CD4-positive, alpha-beta memory T cell (primary cell): ENCODE results near the gene SCGB2A2. TPM values are rescaled to one million over a fixed set of nuclear protein-coding genes. Genes with fewer than 3 reads are reported as not detected.

Experiments
- CTCF ChIA-PET: fragments of 350-600 bp; sonication (Branson Sonifier 250); formaldehyde crosslinking; loops from one replicate; lab custom pipeline; 2021; ENCODE audit warnings: inconsistent platforms; ENCODE audit not compliant: partially characterized antibody; lab: Charles Lee
- POLR2A ChIA-PET: fragments of 350-600 bp; sonication (Branson Sonifier 250); formaldehyde crosslinking; loops from one replicate; lab custom pipeline; 2021; ENCODE audit not compliant: partially characterized antibody; lab: Charles Lee
- DNase-seq, 5 donors: peaks; one replicate each; pipeline versions ENCODE4 v3.0.0 to v3.0.0-alpha.2; 2020 to 2022; ENCODE audit warnings: mixed read lengths in 1 of 5
- H3K27ac ChIP-seq: one replicate; pipeline ENCODE4 v1.7.0; 2013; ENCODE audit warnings: low read depth, low read length
- H3K27me3 ChIP-seq: 2 replicates; pipeline ENCODE4 v1.7.0; 2013; ENCODE audit warnings: mild to moderate bottlenecking, low read length, moderate library complexity; ENCODE audit not compliant: insufficient read depth
- H3K36me3 ChIP-seq: 2 replicates; pipeline ENCODE4 v1.7.0; 2013; ENCODE audit warnings: mild to moderate bottlenecking, low read length, moderate library complexity; ENCODE audit not compliant: insufficient read depth
- H3K4me1 ChIP-seq: 2 replicates; pipeline ENCODE4 v1.7.0; 2013; ENCODE audit warnings: mild to moderate bottlenecking, low read length, moderate library complexity; ENCODE audit not compliant: insufficient read depth
- H3K4me3 ChIP-seq, 2 donors: one replicate each; pipeline ENCODE4 v1.7.0; 2013; ENCODE audit warnings: low read length in 2 of 2, mild to moderate bottlenecking in 1 of 2
- H3K9me3 ChIP-seq, 2 donors: one replicate each; pipeline ENCODE4 v1.7.0; 2013; ENCODE audit warnings: low read length in 2 of 2, control low read depth in 1 of 2; ENCODE audit not compliant: control insufficient read depth in 1 of 2
- H3K27ac Mint-ChIP-seq, 7 donors: one replicate each; pipeline ENCODE4 v1.8.0; 2020 to 2021; ENCODE audit warnings: mixed read lengths in 7 of 7, mild to moderate bottlenecking in 6 of 7, inconsistent platforms in 3 of 7, moderate library complexity in 3 of 7
- H3K27me3 Mint-ChIP-seq, 2 donors: one replicate each; pipeline ENCODE4 v1.8.0; 2020 to 2021; ENCODE audit warnings: mixed read lengths in 2 of 2
- H3K36me3 Mint-ChIP-seq, 2 donors: one replicate each; pipeline ENCODE4 v1.8.0; 2020 to 2021; ENCODE audit warnings: mixed read lengths in 2 of 2, inconsistent platforms in 1 of 2, mild to moderate bottlenecking in 1 of 2
- H3K4me1 Mint-ChIP-seq, 4 donors: one replicate each; pipeline ENCODE4 v1.8.0; 2020 to 2021; ENCODE audit warnings: mixed read lengths in 4 of 4, mild to moderate bottlenecking in 1 of 4
- H3K4me3 Mint-ChIP-seq, 8 donors: one replicate each; pipeline ENCODE4 v1.8.0; 2020 to 2021; ENCODE audit warnings: mixed read lengths in 8 of 8, mild to moderate bottlenecking in 7 of 8, moderate library complexity in 6 of 8, inconsistent platforms in 3 of 8
- H3K9me3 Mint-ChIP-seq, 8 donors: one replicate each; pipeline ENCODE4 v1.8.0; 2020 to 2021; ENCODE audit warnings: mixed read lengths in 8 of 8, mild to moderate bottlenecking in 5 of 8, inconsistent platforms in 3 of 8, moderate library complexity in 1 of 8
- intact Hi-C: fragments of 100-400 bp; cut with micrococcal nuclease; formaldehyde crosslinking; loops from one replicate; pipeline ENCODE4 v1.15.1; 2023
- polyA plus RNA-seq, 2 donors: library from polyadenylated mRNA; unstranded; fragments of 300-500 nt; fragmentation: Illumina TruSeq; gene quantifications; one replicate each; pipeline ENCODE4 v1.2.3, GENCODE V29; 2021
- total RNA-seq, 2 experiments: library from RNA; stranded (reverse); gene quantifications; one replicate each; pipeline ENCODE4 v1.2.3, GENCODE V29; 2021

Gene SCGB2A2
- total and polyA plus RNA-seq, 4 experiments from 2014 or later = not detected

DNA sequence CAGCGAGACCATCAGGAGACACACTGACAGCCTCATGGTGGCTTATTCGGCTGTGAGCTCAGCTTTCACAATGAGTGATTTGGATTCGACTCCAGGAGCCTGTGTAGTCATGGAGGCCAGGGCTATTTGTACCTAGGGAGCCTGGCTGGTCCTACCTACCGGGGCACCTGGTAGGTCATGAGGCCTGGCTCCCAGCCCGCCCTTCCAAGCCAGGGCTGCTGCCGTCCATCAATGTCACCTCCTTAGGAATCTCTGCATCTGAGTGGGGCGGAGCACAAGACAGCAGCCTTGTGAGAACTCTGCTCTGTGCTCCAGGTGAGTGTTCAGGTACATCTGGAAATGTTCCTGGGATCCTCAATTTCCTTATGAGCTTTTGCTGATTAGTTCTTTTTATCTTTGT, 29.0 kb downstream of the SCGB2A2 start, which contains the start of gene SCGB1D4:
TSS of gene SCGB1D4 (minus strand) at position 101 of the 400 bp plus-strand sequence. CDS start at position 36, 65 bp downstream.
- CTCF ChIA-PET = interaction anchor here (5.8 kb wide), 1 partner anchor 11 kb away, joined by 34 read pairs; no protein-coding TSS in a partner anchor
- Histone ChIP-seq H3K4me3 (no peak within 1 kb of the TSS), H3K27ac (no peak within 1 kb of the TSS), H3K4me1 (no peaks in the 10 kb centered on the region), H3K36me3 (no peaks in the 10 kb centered on the region), H3K9me3 (no peaks in the 10 kb centered on the region), H3K27me3 (peaks cover 3% of the 10 kb centered on the region)
- intact Hi-C loops = no loop called here
- Mint-ChIP-seq H3K36me3 (no peaks in the 10 kb centered on the region), H3K27me3 (peaks cover 14 to 29% of the 10 kb centered on the region in 2 donors), H3K27ac (no peak within 1 kb of the TSS), H3K9me3 (no peaks in the 10 kb centered on the region), H3K4me3 (no peak within 1 kb of the TSS), H3K4me1 (no peaks in the 10 kb centered on the region)
- POLR2A ChIA-PET = no interaction called here
- no peak for DNase-seq

- Histone ChIP-seq H3K27ac (no peak overlapping the region), H3K36me3 (no peaks in the 10 kb centered on the region), H3K9me3 (no peaks in the 10 kb centered on the region), H3K4me1 (peaks cover 1% of the 10 kb centered on the region), H3K27me3 (no peaks in the 10 kb centered on the region), H3K4me3 (no peak overlapping the region)
- no peak for DNase-seq
- H3K4me3 Mint-ChIP-seq = no peak overlapping the region
- H3K4me1 Mint-ChIP-seq = peaks cover 2 to 3% (median 3%) of the 10 kb centered on the region in 4 donors
- POLR2A ChIA-PET = no interaction called here
- H3K36me3 Mint-ChIP-seq = no peaks in the 10 kb centered on the region
- intact Hi-C loops = no loop called here
- H3K27ac Mint-ChIP-seq = no peak overlapping the region
- CTCF ChIA-PET = no interaction called here
- peaks cover 19 to 21% of the 10 kb centered on the region in 2 donors for H3K27me3 Mint-ChIP-seq
- peaks cover 0 to 9% (median 4%) of the 10 kb centered on the region in 8 donors for H3K9me3 Mint-ChIP-seq
Measured at GRCh38 chr11:62306227-62306626, 36.3 kb downstream of the SCGB2A2 start.

GRCh38 chr11:62307950-62308349, 38.0 kb downstream of the SCGB2A2 start:
- H3K36me3 Mint-ChIP-seq = no peaks in the 10 kb centered on the region
- CTCF ChIA-PET = interaction anchor here (4.0 kb wide), 1 partner anchor 8 kb away, joined by 34 read pairs; the partner anchor contains the start of gene SCGB1D4

DNA sequence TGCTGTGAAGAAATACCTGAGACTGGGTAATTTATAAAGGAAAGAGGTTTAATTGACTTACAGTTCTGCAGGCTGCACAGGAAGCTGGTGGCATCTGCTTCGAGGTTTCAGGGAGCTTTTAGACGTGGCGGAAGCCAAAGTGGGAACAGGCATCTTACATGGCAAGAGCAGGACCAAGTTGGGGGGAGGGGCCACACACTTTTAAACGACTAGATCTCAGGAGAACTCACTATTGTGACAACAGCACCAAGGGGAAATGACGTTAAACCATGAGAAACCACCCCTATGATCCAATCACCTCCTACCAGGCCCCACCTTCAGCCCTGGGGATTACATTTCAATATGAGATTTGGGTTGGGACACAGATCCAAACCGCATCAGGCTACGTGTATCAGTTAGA, 40.0 kb downstream of the SCGB2A2 start:
- CTCF ChIA-PET = interaction anchor here (1.0 to 4.0 kb wide), 8 partner anchors 10 to 513 kb away, joined by 3 to 34 read pairs (median 5); partner anchors contain the start of gene SCGB1D4
- H3K36me3 ChIP-seq = no peaks in the 10 kb centered on the region
- H3K27ac Mint-ChIP-seq = peak overlapping the region in 1 of 7 donors; percentile 6
- H3K4me1 ChIP-seq = peaks cover 9% of the 10 kb centered on the region
- H3K36me3 Mint-ChIP-seq = no peaks in the 10 kb centered on the region
- H3K4me1 Mint-ChIP-seq = peaks cover 5 to 15% (median 12%) of the 10 kb centered on the region in 4 donors
- peaks cover 0 to 9% (median 4%) of the 10 kb centered on the region in 8 donors for H3K9me3 Mint-ChIP-seq
- DNase-seq = no peak
- H3K27me3 ChIP-seq = peaks cover 3% of the 10 kb centered on the region
- peaks cover 16 to 26% of the 10 kb centered on the region in 2 donors for H3K27me3 Mint-ChIP-seq
- H3K27ac ChIP-seq = no peak overlapping the region
- no peaks in the 10 kb centered on the region for H3K9me3 ChIP-seq
- POLR2A ChIA-PET = no interaction called here
- H3K4me3 Mint-ChIP-seq = peak overlapping the region in 1 of 8 donors; percentile 22
- intact Hi-C loops = no loop called here
- no peak overlapping the region for H3K4me3 ChIP-seq

More at GRCh38 chr11:62307950-62308349, 38.0 kb downstream of the SCGB2A2 start:
- intact Hi-C loops = no loop called here
- Mint-ChIP-seq H3K4me3 (no peak overlapping the region), H3K9me3 (peaks cover 0 to 9% (median 4%) of the 10 kb centered on the region in 8 donors), H3K4me1 (peaks cover 5 to 15% (median 12%) of the 10 kb centered on the region in 4 donors), H3K27ac (no peak overlapping the region), H3K27me3 (peaks cover 14 to 22% of the 10 kb centered on the region in 2 donors)
- no peak overlapping the region for H3K27ac ChIP-seq
- peaks cover 9% of the 10 kb centered on the region for H3K4me1 ChIP-seq
- H3K27me3 ChIP-seq = no peaks in the 10 kb centered on the region
- H3K4me3 ChIP-seq = no peak overlapping the region
- no peaks in the 10 kb centered on the region for H3K9me3 ChIP-seq
- no peak for DNase-seq
- POLR2A ChIA-PET = no interaction called here
- H3K36me3 ChIP-seq = no peaks in the 10 kb centered on the region

GRCh38 chr11:62315431-62315830, 45.5 kb downstream of the SCGB2A2 start:
- Mint-ChIP-seq H3K4me3 (no peak overlapping the region), H3K4me1 (peaks cover 5 to 15% (median 12%) of the 10 kb centered on the region in 4 donors), H3K9me3 (no peaks in the 10 kb centered on the region), H3K27ac (no peak overlapping the region), H3K27me3 (peaks cover 10 to 25% of the 10 kb centered on the region in 2 donors), H3K36me3 (no peaks in the 10 kb centered on the region)
- H3K36me3 ChIP-seq = no peaks in the 10 kb centered on the region
- no peak overlapping the region for H3K4me3 ChIP-seq
- H3K27ac ChIP-seq = no peak overlapping the region
- peaks cover 9% of the 10 kb centered on the region for H3K4me1 ChIP-seq
- POLR2A ChIA-PET = no interaction called here
- CTCF ChIA-PET = interaction anchor here (1.1 kb wide), 1 partner anchor 720 kb away, joined by 3 read pairs; no protein-coding TSS in a partner anchor
- H3K9me3 ChIP-seq = no peaks in the 10 kb centered on the region
- H3K27me3 ChIP-seq = peaks cover 3% of the 10 kb centered on the region
- no peak for DNase-seq
- intact Hi-C loops = no loop called here

- intact Hi-C loops = no loop called here
- peaks cover 8 to 12% of the 10 kb centered on the region in 2 donors for H3K27me3 Mint-ChIP-seq
- H3K36me3 ChIP-seq = no peaks in the 10 kb centered on the region
- H3K4me1 ChIP-seq = no peaks in the 10 kb centered on the region
- H3K4me3 Mint-ChIP-seq = no peak overlapping the region
- no peaks in the 10 kb centered on the region for H3K4me1 Mint-ChIP-seq
- DNase-seq = no peak
- no peak overlapping the region for H3K27ac ChIP-seq
- no peaks in the 10 kb centered on the region for H3K9me3 Mint-ChIP-seq
- H3K4me3 ChIP-seq = no peak overlapping the region
- H3K36me3 Mint-ChIP-seq = no peaks in the 10 kb centered on the region
- ChIA-PET CTCF (interaction anchor here (0.6 to 3.1 kb wide), 4 partner anchors 11 to 211 kb away, joined by 3 to 17 read pairs (median 4); partner anchors contain the start of gene SCGB1D2), POLR2A (no interaction called here)
- no peak overlapping the region for H3K27ac Mint-ChIP-seq
- no peaks in the 10 kb centered on the region for H3K9me3 ChIP-seq
- no peaks in the 10 kb centered on the region for H3K27me3 ChIP-seq
Measured at GRCh38 chr11:62322524-62322923, 52.6 kb downstream of the SCGB2A2 start.
